Bone marrow (tissue), 2 donors: ENCODE data around the gene RAD51B.
"Not testable (repeated sequence)": the region's sequence is repeated elsewhere in the genome, so short reads cannot be mapped to it uniquely, and the experiment has no call there.

Experiments
- DNase-seq, 2 donors: peaks; one replicate each; lab custom pipeline; 2025; lab: John Stamatoyannopoulos, UW

RAD51B gene

GRCh38 chr14:68212361-68212760, 392.8 kb downstream of the RAD51B start:
- DNase-seq: no peak

GRCh38 chr14:68214431-68214830, 394.9 kb downstream of the RAD51B start:
- no peak for DNase-seq

- DNase-seq: peak in 1 of 2 donors; percentile 33
Observed at GRCh38 chr14:68215629-68216028, 396.1 kb downstream of the RAD51B start.

GRCh38 chr14:68216079-68216478, 396.5 kb downstream of the RAD51B start:
- DNase-seq: no peak

GRCh38 chr14:68216957-68217356, 397.4 kb downstream of the RAD51B start:
- DNase-seq: no peak

- no peak for DNase-seq
Observed at GRCh38 chr14:68217791-68218340, 398.3 kb downstream of the RAD51B start.

GRCh38 chr14:68219407-68219806, 399.8 kb downstream of the RAD51B start:
- no peak for DNase-seq

- DNase-seq: not testable (repeated sequence)
Observed at GRCh38 chr14:68221046-68221445, 401.5 kb downstream of the RAD51B start.

- no peak for DNase-seq
Observed at GRCh38 chr14:68222154-68222553, 402.6 kb downstream of the RAD51B start.

- DNase-seq: no peak
Observed at GRCh38 chr14:68222726-68223125, 403.1 kb downstream of the RAD51B start.

GRCh38 chr14:68223631-68224030, 404.1 kb downstream of the RAD51B start:
- no peak for DNase-seq

GRCh38 chr14:68225321-68225720, 405.7 kb downstream of the RAD51B start:
- no peak for DNase-seq

- DNase-seq: no peak
Observed at GRCh38 chr14:68226523-68226922, 406.9 kb downstream of the RAD51B start.

GRCh38 chr14:68228656-68229055, 409.1 kb downstream of the RAD51B start:
- no peak for DNase-seq

GRCh38 chr14:68229423-68230100, 410.0 kb downstream of the RAD51B start:
- peak in 1 of 2 donors; percentile 31 for DNase-seq

- DNase-seq: no peak
Observed at GRCh38 chr14:68230202-68230949, 410.8 kb downstream of the RAD51B start.

GRCh38 chr14:68230950-68231717, 411.6 kb downstream of the RAD51B start:
- no peak for DNase-seq

GRCh38 chr14:68231898-68232297, 412.3 kb downstream of the RAD51B start:
- no peak for DNase-seq

GRCh38 chr14:68232300-68233055, 412.9 kb downstream of the RAD51B start:
- DNase-seq: peak in 1 of 2 donors; percentile 34

GRCh38 chr14:68233101-68233784, 413.7 kb downstream of the RAD51B start:
- DNase-seq: no peak
